Measurements from ENCODE around the gene RRAGD.

The RRAGD gene

DNA sequence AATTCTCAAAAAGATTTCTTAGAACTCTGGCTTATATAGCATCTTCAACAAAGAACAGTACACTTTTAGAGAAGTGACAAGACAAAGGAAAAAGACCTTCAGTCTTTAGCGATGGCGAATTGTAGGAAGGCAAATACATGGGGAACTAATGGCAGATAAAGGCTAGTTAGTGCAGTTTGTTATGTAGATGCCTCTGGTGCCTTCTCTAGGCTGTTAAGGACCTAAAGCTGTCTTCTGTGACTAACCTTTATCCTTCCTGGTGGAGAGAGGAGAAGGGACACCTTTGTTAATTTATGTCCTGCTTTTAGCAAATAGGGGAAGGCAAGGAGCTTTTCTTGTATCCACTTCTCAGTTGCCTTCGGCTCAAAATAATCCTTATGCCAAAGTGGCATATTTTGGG, 28.1 kb upstream of the RRAGD start:
- H3K9ac ChIP-seq (ENCODE audit: low read length): no peak overlapping the region
- H3K4me3 ChIP-seq (ENCODE audit: insufficient read depth in 1 of 2, low read depth in 1 of 2, low read length in 2 of 2): no peak overlapping the region
- no peak overlapping the region for H2AK5ac ChIP-seq (ENCODE audit: low read length, severe bottlenecking)
- H3K4ac ChIP-seq (ENCODE audit: low read depth in 1 of 2, low read length in 2 of 2): no peak overlapping the region
- DNase-seq: no peak
- H3K4me1 ChIP-seq (ENCODE audit: control insufficient read depth, insufficient read depth, low read depth, low read length): no peaks in the 10 kb centered on the region
- no peak overlapping the region for H3K27ac ChIP-seq (ENCODE audit: low read length, poor library complexity, severe bottlenecking)
- no peak overlapping the region for H2BK120ac ChIP-seq (ENCODE audit: low read depth, low read length)
- no peak overlapping the region for H2BK5ac ChIP-seq (ENCODE audit: low read depth, low read length, poor library complexity, severe bottlenecking)
- no peak overlapping the region for H4K91ac ChIP-seq (ENCODE audit: low read length)
- no peak overlapping the region for H3K23ac ChIP-seq (ENCODE audit: low read length in 2 of 2)
- no peak overlapping the region for H2BK15ac ChIP-seq (ENCODE audit: low read depth, poor library complexity, severe bottlenecking)
- H3K27me3 ChIP-seq (ENCODE audit: control insufficient read depth in 1 of 2, insufficient read depth in 1 of 2, low read length in 2 of 2): no peaks in the 10 kb centered on the region
- H3K79me1 ChIP-seq (replicated peaks; ENCODE audit: low read length, poor library complexity, severe bottlenecking): no peaks in the 10 kb centered on the region
- H3K36me3 ChIP-seq (ENCODE audit: control insufficient read depth in 1 of 2, insufficient read depth in 2 of 2, low read depth in 1 of 2, low read length in 2 of 2): no peaks in the 10 kb centered on the region
- no peak overlapping the region for H3K14ac ChIP-seq (ENCODE audit: low read length in 2 of 2)
- no peak overlapping the region for H4K8ac ChIP-seq (ENCODE audit: low read length)
- no peak overlapping the region for H3K4me2 ChIP-seq (ENCODE audit: low read length, poor library complexity, severe bottlenecking)
- H3K18ac ChIP-seq (ENCODE audit: low read depth in 1 of 2, low read length in 2 of 2): no peak overlapping the region
- no peak overlapping the region for H2AFZ ChIP-seq (ENCODE audit: low read depth, low read length)
- H2BK12ac ChIP-seq (ENCODE audit: low read length in 2 of 2): no peak overlapping the region
- no peaks in the 10 kb centered on the region for H3K9me3 ChIP-seq (ENCODE audit: control insufficient read depth, low read length)
- 79% methylated on average over 3 of the region's 3 CpGs for WGBS

- H3K9ac ChIP-seq (ENCODE audit: low read length): no peak overlapping the region
- no peak overlapping the region for H2AFZ ChIP-seq (ENCODE audit: low read depth, low read length)
- no peak overlapping the region for H2BK12ac ChIP-seq (ENCODE audit: low read length in 2 of 2)
- H4K91ac ChIP-seq (ENCODE audit: low read length): no peak overlapping the region
- no peaks in the 10 kb centered on the region for H3K79me1 ChIP-seq (replicated peaks; ENCODE audit: low read length, poor library complexity, severe bottlenecking)
- no peaks in the 10 kb centered on the region for H3K36me3 ChIP-seq (ENCODE audit: control insufficient read depth in 1 of 2, insufficient read depth in 2 of 2, low read depth in 1 of 2, low read length in 2 of 2)
- no peak overlapping the region for H3K4me3 ChIP-seq (ENCODE audit: insufficient read depth in 1 of 2, low read depth in 1 of 2, low read length in 2 of 2)
- H3K23ac ChIP-seq (ENCODE audit: low read length in 2 of 2): no peak overlapping the region
- no peak overlapping the region for H3K4ac ChIP-seq (ENCODE audit: low read depth in 1 of 2, low read length in 2 of 2)
- H3K14ac ChIP-seq (ENCODE audit: low read length in 2 of 2): no peak overlapping the region
- H2BK5ac ChIP-seq (ENCODE audit: low read depth, low read length, poor library complexity, severe bottlenecking): no peak overlapping the region
- no peaks in the 10 kb centered on the region for H3K4me1 ChIP-seq (ENCODE audit: control insufficient read depth, insufficient read depth, low read depth, low read length)
- no peak for DNase-seq
- no peaks in the 10 kb centered on the region for H3K9me3 ChIP-seq (ENCODE audit: control insufficient read depth, low read length)
- H3K27me3 ChIP-seq (ENCODE audit: control insufficient read depth in 1 of 2, insufficient read depth in 1 of 2, low read length in 2 of 2): no peaks in the 10 kb centered on the region
- no peak overlapping the region for H2BK120ac ChIP-seq (ENCODE audit: low read depth, low read length)
- H3K18ac ChIP-seq (ENCODE audit: low read depth in 1 of 2, low read length in 2 of 2): no peak overlapping the region
- H3K4me2 ChIP-seq (ENCODE audit: low read length, poor library complexity, severe bottlenecking): no peak overlapping the region
- H2AK5ac ChIP-seq (ENCODE audit: low read length, severe bottlenecking): no peak overlapping the region
- WGBS: no CpG with 5 or more reads among the region's 2 CpGs
- no peak overlapping the region for H3K27ac ChIP-seq (ENCODE audit: low read length, poor library complexity, severe bottlenecking)
- H2BK15ac ChIP-seq (ENCODE audit: low read depth, poor library complexity, severe bottlenecking): no peak overlapping the region
- H4K8ac ChIP-seq (ENCODE audit: low read length): no peak overlapping the region
Measured at GRCh38 chr6:89439014-89439413, 26.9 kb upstream of the RRAGD start.

DNA sequence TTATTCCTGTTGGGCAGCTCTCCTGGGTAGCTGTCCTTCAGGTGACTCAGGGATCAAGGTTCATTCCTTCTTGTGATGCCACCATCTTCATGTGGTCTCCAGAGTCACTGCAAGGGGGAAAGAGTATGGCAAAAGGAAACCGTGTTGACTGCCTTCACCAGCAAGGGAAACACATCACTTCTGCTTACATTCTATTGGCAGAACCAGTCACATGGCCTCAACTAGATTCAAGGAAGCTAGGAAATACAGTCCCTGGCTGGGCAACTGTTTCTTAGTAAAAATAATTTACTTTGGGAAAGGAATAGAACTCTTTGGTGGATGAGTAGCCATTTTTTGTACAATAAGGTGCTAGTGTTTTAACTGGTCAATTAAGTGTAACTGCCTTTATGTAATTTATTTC, 26.2 kb upstream of the RRAGD start:
- H3K18ac ChIP-seq (ENCODE audit: low read depth in 1 of 2, low read length in 2 of 2): no peak overlapping the region
- peaks cover 0 to 4% of the 10 kb centered on the region in 2 experiments for H3K27me3 ChIP-seq (ENCODE audit: control insufficient read depth in 1 of 2, insufficient read depth in 1 of 2, low read length in 2 of 2)
- H3K4ac ChIP-seq (ENCODE audit: low read depth in 1 of 2, low read length in 2 of 2): no peak overlapping the region
- no peak overlapping the region for H3K14ac ChIP-seq (ENCODE audit: low read length in 2 of 2)
- no peaks in the 10 kb centered on the region for H3K9me3 ChIP-seq (ENCODE audit: control insufficient read depth, low read length)
- H2AK5ac ChIP-seq (ENCODE audit: low read length, severe bottlenecking): no peak overlapping the region
- no peak overlapping the region for H4K8ac ChIP-seq (ENCODE audit: low read length)
- H2BK5ac ChIP-seq (ENCODE audit: low read depth, low read length, poor library complexity, severe bottlenecking): no peak overlapping the region
- no peak overlapping the region for H3K9ac ChIP-seq (ENCODE audit: low read length)
- H2BK12ac ChIP-seq (ENCODE audit: low read length in 2 of 2): no peak overlapping the region
- no peak overlapping the region for H3K23ac ChIP-seq (ENCODE audit: low read length in 2 of 2)
- WGBS: no CpG with 5 or more reads among the region's 1 CpG
- no peaks in the 10 kb centered on the region for H3K36me3 ChIP-seq (ENCODE audit: control insufficient read depth in 1 of 2, insufficient read depth in 2 of 2, low read depth in 1 of 2, low read length in 2 of 2)
- H2BK15ac ChIP-seq (ENCODE audit: low read depth, poor library complexity, severe bottlenecking): no peak overlapping the region
- no peak overlapping the region for H4K91ac ChIP-seq (ENCODE audit: low read length)
- no peak for DNase-seq
- peaks cover 6% of the 10 kb centered on the region for H3K4me1 ChIP-seq (ENCODE audit: control insufficient read depth, insufficient read depth, low read depth, low read length)
- H3K4me3 ChIP-seq (ENCODE audit: insufficient read depth in 1 of 2, low read depth in 1 of 2, low read length in 2 of 2): no peak overlapping the region
- H2AFZ ChIP-seq (ENCODE audit: low read depth, low read length): no peak overlapping the region
- H2BK120ac ChIP-seq (ENCODE audit: low read depth, low read length): no peak overlapping the region
- no peak overlapping the region for H3K4me2 ChIP-seq (ENCODE audit: low read length, poor library complexity, severe bottlenecking)
- no peaks in the 10 kb centered on the region for H3K79me1 ChIP-seq (replicated peaks; ENCODE audit: low read length, poor library complexity, severe bottlenecking)
- H3K27ac ChIP-seq (ENCODE audit: low read length, poor library complexity, severe bottlenecking): no peak overlapping the region

DNA sequence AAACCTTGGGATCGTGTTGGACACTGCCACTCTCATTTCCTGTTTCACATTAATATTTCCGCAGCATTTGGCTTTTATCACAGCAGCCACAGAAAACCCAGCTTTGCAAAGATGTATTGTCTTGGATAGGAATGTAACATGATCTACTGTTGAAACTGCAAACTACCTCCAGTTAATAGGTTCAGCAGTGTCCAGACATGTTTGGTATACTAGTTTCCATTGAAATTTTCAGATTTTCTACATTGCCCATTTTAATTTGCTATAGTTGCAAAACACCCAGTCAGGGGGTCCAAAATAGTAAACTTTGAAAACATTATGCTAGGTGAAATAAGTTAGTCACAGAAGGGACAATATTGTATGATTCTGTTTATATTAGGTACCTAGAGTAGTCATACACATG, 24.2 kb upstream of the RRAGD start:
- no peak overlapping the region for H2BK15ac ChIP-seq (ENCODE audit: low read depth, poor library complexity, severe bottlenecking)
- no peaks in the 10 kb centered on the region for H3K36me3 ChIP-seq (ENCODE audit: control insufficient read depth in 1 of 2, insufficient read depth in 2 of 2, low read depth in 1 of 2, low read length in 2 of 2)
- H4K91ac ChIP-seq (ENCODE audit: low read length): no peak overlapping the region
- no peak overlapping the region for H2BK5ac ChIP-seq (ENCODE audit: low read depth, low read length, poor library complexity, severe bottlenecking)
- peaks cover 10% of the 10 kb centered on the region for H3K4me1 ChIP-seq (ENCODE audit: control insufficient read depth, insufficient read depth, low read depth, low read length)
- H2BK12ac ChIP-seq (ENCODE audit: low read length in 2 of 2): no peak overlapping the region
- no peak overlapping the region for H3K4ac ChIP-seq (ENCODE audit: low read depth in 1 of 2, low read length in 2 of 2)
- 96% methylated on average over 2 of the region's 2 CpGs for WGBS
- no peak overlapping the region for H3K14ac ChIP-seq (ENCODE audit: low read length in 2 of 2)
- no peak overlapping the region for H3K23ac ChIP-seq (ENCODE audit: low read length in 2 of 2)
- H3K18ac ChIP-seq (ENCODE audit: low read depth in 1 of 2, low read length in 2 of 2): no peak overlapping the region
- no peak overlapping the region for H3K27ac ChIP-seq (ENCODE audit: low read length, poor library complexity, severe bottlenecking)
- H2BK120ac ChIP-seq (ENCODE audit: low read depth, low read length): no peak overlapping the region
- no peak overlapping the region for H3K4me3 ChIP-seq (ENCODE audit: insufficient read depth in 1 of 2, low read depth in 1 of 2, low read length in 2 of 2)
- H3K9ac ChIP-seq (ENCODE audit: low read length): peak overlapping the region; percentile 50
- H3K27me3 ChIP-seq (ENCODE audit: control insufficient read depth in 1 of 2, insufficient read depth in 1 of 2, low read length in 2 of 2): peaks cover 0 to 4% of the 10 kb centered on the region in 2 experiments
- no peak overlapping the region for H2AFZ ChIP-seq (ENCODE audit: low read depth, low read length)
- H3K9me3 ChIP-seq (ENCODE audit: control insufficient read depth, low read length): no peaks in the 10 kb centered on the region
- no peaks in the 10 kb centered on the region for H3K79me1 ChIP-seq (replicated peaks; ENCODE audit: low read length, poor library complexity, severe bottlenecking)
- H2AK5ac ChIP-seq (ENCODE audit: low read length, severe bottlenecking): no peak overlapping the region
- no peak overlapping the region for H4K8ac ChIP-seq (ENCODE audit: low read length)
- H3K4me2 ChIP-seq (ENCODE audit: low read length, poor library complexity, severe bottlenecking): no peak overlapping the region
- no peak for DNase-seq

All from mesenchymal stem cell (in vitro differentiated cells and primary cell).